GM13976 (cell line): ENCODE results near the gene OXSR1.

ENCODE experiments used
- DNase-seq: peaks from one replicate; pipeline ENCODE4 v3.0.0; 2012; ENCODE audit warnings: low spot score
- in situ Hi-C: fragments of 300-500 bp; cut with MboI; formaldehyde crosslinking; loops from one replicate; pipeline ENCODE4 v1.12.0; 2022; ENCODE audit warnings: low sequenced_read_pairs, mixed read lengths, inconsistent platforms; ENCODE audit not compliant: unreplicated experiment
- TF ChIP-seq, protein P1 (sequence below): IDR thresholded peaks from 2 replicates; pipeline ENCODE4 v1.5.1; 2012; ENCODE audit warnings: borderline replicate concordance, mild to moderate bottlenecking; ENCODE audit not compliant: insufficient read depth; ENCODE audit errors: extremely low read depth, missing control alignments, control extremely low read depth

OXSR1 gene

DNA sequence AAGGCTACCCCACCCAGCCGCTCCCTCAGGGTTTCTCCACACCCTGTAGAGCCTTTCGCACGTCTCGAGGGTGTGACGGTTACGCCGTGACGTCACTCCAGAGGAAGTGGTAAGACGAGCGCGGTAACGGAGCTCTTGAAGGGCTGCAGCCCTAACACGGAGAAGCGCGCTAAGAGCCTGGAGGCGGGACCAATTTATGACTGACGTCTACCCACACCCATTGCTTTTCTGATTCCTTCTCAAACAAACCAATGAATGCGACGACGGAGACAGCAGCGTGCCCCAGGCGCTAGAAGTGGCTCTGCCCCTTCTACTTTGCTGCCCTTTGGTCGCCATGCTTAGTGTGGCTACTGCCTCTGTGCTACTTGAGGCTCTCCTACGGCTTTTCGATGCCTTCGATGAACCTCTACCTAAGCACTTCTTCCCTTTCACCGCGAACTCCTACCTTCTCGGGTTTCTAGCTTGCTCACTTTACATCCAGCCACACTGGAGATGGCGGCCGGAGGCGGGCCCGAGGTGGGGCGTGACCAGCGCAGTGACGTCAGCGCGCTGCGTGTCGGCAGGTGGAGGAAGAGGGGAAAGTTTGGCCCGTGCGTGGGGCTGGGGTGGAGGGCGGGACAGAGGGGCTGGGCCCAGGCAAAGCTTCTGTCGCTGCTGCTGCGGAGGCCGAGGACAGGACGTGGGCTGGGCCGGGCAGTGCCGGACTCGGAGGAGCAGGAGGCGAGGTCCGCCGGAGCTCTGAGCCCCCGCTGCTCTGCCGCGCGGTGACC is at the start of gene OXSR1:
OXSR1 (plus strand) TSS at position 586 of the 770 bp plus-strand sequence. CDS start 340 bp downstream, outside the sequence.
- TF ChIP-seq, protein P1, sequence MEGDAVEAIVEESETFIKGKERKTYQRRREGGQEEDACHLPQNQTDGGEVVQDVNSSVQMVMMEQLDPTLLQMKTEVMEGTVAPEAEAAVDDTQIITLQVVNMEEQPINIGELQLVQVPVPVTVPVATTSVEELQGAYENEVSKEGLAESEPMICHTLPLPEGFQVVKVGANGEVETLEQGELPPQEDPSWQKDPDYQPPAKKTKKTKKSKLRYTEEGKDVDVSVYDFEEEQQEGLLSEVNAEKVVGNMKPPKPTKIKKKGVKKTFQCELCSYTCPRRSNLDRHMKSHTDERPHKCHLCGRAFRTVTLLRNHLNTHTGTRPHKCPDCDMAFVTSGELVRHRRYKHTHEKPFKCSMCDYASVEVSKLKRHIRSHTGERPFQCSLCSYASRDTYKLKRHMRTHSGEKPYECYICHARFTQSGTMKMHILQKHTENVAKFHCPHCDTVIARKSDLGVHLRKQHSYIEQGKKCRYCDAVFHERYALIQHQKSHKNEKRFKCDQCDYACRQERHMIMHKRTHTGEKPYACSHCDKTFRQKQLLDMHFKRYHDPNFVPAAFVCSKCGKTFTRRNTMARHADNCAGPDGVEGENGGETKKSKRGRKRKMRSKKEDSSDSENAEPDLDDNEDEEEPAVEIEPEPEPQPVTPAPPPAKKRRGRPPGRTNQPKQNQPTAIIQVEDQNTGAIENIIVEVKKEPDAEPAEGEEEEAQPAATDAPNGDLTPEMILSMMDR = no peak
- in situ Hi-C loops = no loop called here
- peak; percentile 94 for DNase-seq

DNA sequence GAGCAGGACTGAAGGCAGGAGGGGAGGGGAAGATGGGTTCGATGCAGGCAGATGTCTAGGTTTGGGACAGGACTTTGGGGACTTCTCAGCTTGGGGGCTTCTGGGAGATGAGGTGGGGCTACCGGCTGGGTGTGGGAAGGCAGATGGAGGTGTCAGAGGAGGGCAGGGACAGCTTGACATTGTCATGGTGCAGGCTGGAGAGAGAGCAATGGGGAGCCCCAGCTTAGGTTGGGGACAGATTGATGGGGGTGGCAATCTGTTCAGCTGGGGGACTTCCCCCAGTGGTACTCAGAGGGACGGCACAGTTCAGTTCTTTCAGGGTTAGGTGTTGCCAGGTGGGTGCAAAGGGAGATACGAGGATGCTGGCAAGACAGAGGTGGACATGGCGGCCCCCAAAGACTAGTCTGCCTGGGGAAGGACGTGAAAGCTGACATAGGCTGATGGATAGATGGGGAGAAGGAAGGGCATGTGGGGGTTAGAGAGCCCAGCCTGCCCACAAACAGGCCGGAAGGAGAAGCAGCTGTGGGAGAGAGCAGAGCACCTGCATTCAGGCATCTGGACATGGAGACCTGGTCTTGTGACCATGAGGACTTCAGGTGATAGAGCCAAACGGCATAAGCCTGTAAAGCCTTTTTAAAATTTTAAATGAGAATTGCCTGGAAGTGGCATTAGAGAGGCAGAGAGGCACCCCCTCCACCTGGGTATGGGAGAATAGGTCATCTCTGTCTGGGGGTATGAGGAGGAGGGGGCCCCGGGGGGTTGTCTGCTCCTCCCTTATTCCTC is 49.5 kb upstream of the OXSR1 start:
- in situ Hi-C loops = no loop called here
- TF ChIP-seq, protein P1 = no peak
- no peak for DNase-seq

DNA sequence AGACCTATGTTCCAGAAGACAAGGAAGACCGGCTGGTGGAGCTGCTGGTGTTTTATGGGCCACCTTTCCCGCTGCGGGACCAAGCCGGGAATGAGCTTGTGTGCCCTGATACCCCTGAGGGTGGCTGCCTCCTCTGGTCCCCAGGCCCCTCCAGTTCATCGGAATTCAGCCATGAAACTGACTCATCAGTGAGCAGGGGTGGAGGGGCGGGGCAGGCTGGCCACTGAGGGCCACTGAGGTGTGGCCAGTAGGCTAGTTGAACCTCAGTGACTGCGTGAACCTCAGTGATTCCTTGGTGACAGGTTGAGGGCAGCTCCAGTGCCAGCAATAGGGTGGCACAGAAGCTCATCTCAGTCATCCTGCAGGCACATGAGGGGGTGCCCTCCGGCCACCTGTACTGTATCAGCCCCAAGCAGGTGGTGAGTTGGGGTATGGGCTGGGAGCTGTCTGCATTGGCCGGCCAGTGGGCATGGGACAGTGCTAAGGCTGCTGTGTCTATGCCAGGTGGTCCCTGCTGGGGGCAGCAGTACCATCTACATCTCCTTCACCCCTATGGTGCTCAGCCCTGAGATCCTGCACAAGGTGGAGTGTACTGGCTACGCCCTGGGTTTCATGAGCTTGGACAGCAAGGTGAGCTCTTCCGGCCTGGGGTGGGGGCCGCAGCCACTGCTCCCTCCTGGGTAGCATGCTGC is 48.7 kb upstream of the OXSR1 start:
- in situ Hi-C loops = no loop called here
- no peak for DNase-seq
- TF ChIP-seq, protein P1 = no peak

DNA sequence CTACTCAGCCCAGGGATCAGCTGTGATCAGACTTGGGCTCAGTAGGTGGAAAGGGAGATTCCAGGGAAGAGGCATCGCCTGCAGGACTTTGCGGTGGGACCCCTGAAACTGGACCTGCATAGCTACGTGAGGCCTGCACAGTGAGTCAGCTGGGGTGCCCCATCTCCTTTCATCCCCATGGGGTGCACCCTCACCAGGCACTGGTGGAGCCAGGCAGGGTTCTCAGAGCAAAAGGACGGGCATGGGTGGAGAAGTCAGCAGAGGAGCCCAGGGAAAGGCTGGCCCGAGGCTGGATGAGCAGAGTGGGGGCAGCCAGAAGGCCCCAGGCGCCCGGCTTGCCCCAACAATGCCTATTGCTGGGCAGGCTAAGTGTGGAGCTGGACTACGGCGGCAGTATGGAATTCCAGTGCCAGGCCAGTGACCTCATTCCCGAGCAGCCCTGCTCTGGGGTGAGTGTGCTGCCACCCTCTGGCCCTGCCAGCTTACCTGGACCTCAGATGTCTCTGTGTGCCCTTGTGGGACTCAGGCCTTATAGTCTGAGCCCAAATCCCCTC is 48.1 kb upstream of the OXSR1 start:
- TF ChIP-seq, protein P1 = no peak
- DNase-seq = no peak
- in situ Hi-C loops = no loop called here

DNA sequence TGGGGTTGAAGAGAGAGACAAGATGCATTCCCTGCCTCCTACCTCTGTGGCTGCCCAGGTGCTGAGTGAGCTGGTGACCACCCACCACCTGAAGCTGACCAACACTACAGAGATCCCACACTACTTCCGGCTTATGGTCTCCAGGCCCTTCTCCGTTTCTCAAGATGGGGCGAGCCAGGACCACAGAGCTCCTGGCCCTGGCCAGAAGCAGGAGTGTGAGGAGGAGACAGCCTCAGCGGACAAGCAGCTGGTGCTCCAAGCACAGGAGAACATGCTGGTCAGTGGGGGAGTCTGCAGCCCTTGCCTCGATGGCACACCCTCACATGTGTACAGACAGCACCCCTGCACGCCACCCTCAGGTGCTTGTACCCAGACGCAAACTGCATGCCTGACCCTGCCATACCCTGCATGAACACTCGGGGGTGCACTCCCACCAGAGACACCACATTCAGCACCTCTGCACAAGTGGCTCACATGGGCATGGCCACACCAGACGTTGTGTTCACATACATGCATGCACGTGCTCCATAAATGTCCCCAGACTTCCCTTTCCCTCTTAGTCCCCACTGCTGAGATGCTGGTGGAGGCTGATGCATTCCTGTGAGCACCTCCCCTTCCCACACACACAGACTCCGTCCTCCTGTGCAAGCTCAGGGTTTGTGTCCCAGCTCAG is 47.5 kb upstream of the OXSR1 start:
- TF ChIP-seq, protein P1 = peak; percentile 62
- peak; percentile 87 for DNase-seq

More for the DNA sequence above, 47.5 kb upstream of the OXSR1 start:
- in situ Hi-C loops = no loop called here
